Esophagus squamous epithelium (tissue), 5 donors: Measurements from ENCODE around the gene CXCR5. TPM values are rescaled to one million over a fixed set of nuclear protein-coding genes. Genes with fewer than 3 reads are reported as not detected.

Source experiments
- DNase-seq: peaks from one replicate; lab custom pipeline; 2025; lab: John Stamatoyannopoulos, UW
- H3K27ac ChIP-seq, 4 donors: fragments of 200-600 bp; sonication (generic); one replicate each; pipeline ENCODE4 v1.5.1; 2016 to 2019; ENCODE audit warnings: mild to moderate bottlenecking in 1 of 4
- H3K27me3 ChIP-seq, 4 donors: fragments of 200-600 bp; sonication (generic); 1 replicate in 3 of 4; 2 replicates in 1 of 4; pipeline versions ENCODE4 v1.5.1 to v1.6.0; 2017 to 2021; ENCODE audit warnings: antibody characterized with exemption in 1 of 4
- H3K36me3 ChIP-seq, 3 donors: fragments of 200-600 bp; sonication (generic); one replicate each; pipeline ENCODE4 v1.5.1; 2016 to 2019
- H3K4me1 ChIP-seq, 3 donors: fragments of 200-600 bp; sonication (generic); one replicate each; pipeline ENCODE4 v1.5.1; 2017 to 2019
- H3K4me3 ChIP-seq, 4 donors: fragments of 200-600 bp; sonication (generic); 1 replicate in 3 of 4; 2 replicates in 1 of 4; pipeline ENCODE4 v1.5.1; 2016 to 2019; ENCODE audit warnings: mild to moderate bottlenecking in 2 of 4, moderate library complexity in 1 of 4
- H3K9me3 ChIP-seq, 3 donors: fragments of 200-600 bp; sonication (generic); one replicate each; pipeline ENCODE4 v1.5.1; 2016 to 2019
- CTCF ChIP-seq, 6 experiments: fragments of 450-650 bp in 4 of 6; fragments of 200-600 bp in 2 of 6; sonication (generic) in 2 of 6; IDR thresholded peaks; one replicate each; pipeline ENCODE4 v1.5.1; 2016 to 2019; ENCODE audit warnings: antibody characterized with exemption in 6 of 6, mild to moderate bottlenecking in 4 of 6, moderate library complexity in 4 of 6
- POLR2A ChIP-seq, 4 donors: fragments of 450-650 bp; IDR thresholded peaks; one replicate each; pipeline ENCODE4 v1.6.1; 2017; ENCODE audit warnings: antibody characterized with exemption in 4 of 4, mild to moderate bottlenecking in 4 of 4, moderate library complexity in 3 of 4
- WGBS, 2 donors: methylation state at CpG; one replicate each; pipeline ENCODE4 v1.1.5; 2018; 5-methylcytosine and 5-hydroxymethylcytosine counted together
- intact Hi-C: fragments of 100-400 bp; cut with DNase I; formaldehyde crosslinking; loops from one replicate; pipeline ENCODE4 v1.15.0; 2022
- total RNA-seq, 4 donors: library from RNA; depleted of rRNA; stranded (reverse); fragments of >200 nt; gene quantifications; one replicate each; pipeline ENCODE4 v1.1.0, GENCODE V29; 2016
- donor health status: DM: yes; HTN: yes; CAD: no.

CXCR5 gene
- total RNA-seq = under 1 TPM in 1 of 4 donors, not detected in 3; 0.06 TPM

- H3K4me3 ChIP-seq = no peak within 1 kb of the TSS
- H3K27me3 ChIP-seq = no peaks in the 10 kb centered on the region
- peak in 1 of 4 donors; percentile 50 for TF ChIP-seq POLR2A (IDR thresholded peaks at IDR 0.05)
- TF ChIP-seq CTCF (IDR thresholded peaks at IDR 0.05) = no peak
- H3K36me3 ChIP-seq = no peaks in the 10 kb centered on the region
- H3K9me3 ChIP-seq = no peaks in the 10 kb centered on the region
- H3K4me1 ChIP-seq = peaks cover 7 to 14% (median 12%) of the 10 kb centered on the region in 3 donors
- H3K27ac ChIP-seq = no peak within 1 kb of the TSS
- intact Hi-C loops = no loop called here
- whole genome bisulfite sequencing, 2 donors = 66 to 69% methylated on average over 10 to 16 of the region's 16 CpGs
- DNase-seq = no peak
Observed at GRCh38 chr11:118883368-118884071, at the start of gene CXCR5. Gene CXCR5 (plus strand): TSS chr11:118883892. CDS start chr11:118883942, 50 bp downstream.

GRCh38 chr11:118834427-118835028, 49.2 kb upstream of the CXCR5 start:
- no peaks in the 10 kb centered on the region for H3K27me3 ChIP-seq
- H3K4me1 ChIP-seq = peaks cover 0 to 10% (median 0%) of the 10 kb centered on the region in 3 donors
- WGBS, 2 donors = 53 to 59% methylated on average over 6 of the region's 6 CpGs
- H3K4me3 ChIP-seq = no peak overlapping the region
- DNase-seq = no peak
- TF ChIP-seq POLR2A (IDR thresholded peaks at IDR 0.05) (no peak), CTCF (IDR thresholded peaks at IDR 0.05) (no peak)
- intact Hi-C loops = no loop called here
- H3K36me3 ChIP-seq = no peaks in the 10 kb centered on the region
- no peaks in the 10 kb centered on the region for H3K9me3 ChIP-seq
- H3K27ac ChIP-seq = no peak overlapping the region

- H3K4me3 ChIP-seq = no peak overlapping the region
- no peaks in the 10 kb centered on the region for H3K36me3 ChIP-seq
- no peaks in the 10 kb centered on the region for H3K27me3 ChIP-seq
- H3K4me1 ChIP-seq = peaks cover 0 to 32% (median 5%) of the 10 kb centered on the region in 3 donors
- intact Hi-C loops = no loop called here
- TF ChIP-seq POLR2A (IDR thresholded peaks at IDR 0.05) (no peak), CTCF (IDR thresholded peaks at IDR 0.05) (no peak)
- no peak for DNase-seq
- H3K9me3 ChIP-seq = no peaks in the 10 kb centered on the region
- 75 to 85% methylated on average over 8 of the region's 8 CpGs for WGBS, 2 donors
- H3K27ac ChIP-seq = no peak overlapping the region
Observed at GRCh38 chr11:118837868-118838267, 45.8 kb upstream of the CXCR5 start.

- intact Hi-C loops = no loop called here
- Histone ChIP-seq H3K36me3 (no peaks in the 10 kb centered on the region), H3K4me3 (no peak overlapping the region), H3K27me3 (no peaks in the 10 kb centered on the region), H3K27ac (no peak overlapping the region), H3K4me1 (peaks cover 0 to 34% (median 5%) of the 10 kb centered on the region in 3 donors), H3K9me3 (no peaks in the 10 kb centered on the region)
- TF ChIP-seq POLR2A (IDR thresholded peaks at IDR 0.05) (no peak), CTCF (IDR thresholded peaks at IDR 0.05) (no peak)
- DNase-seq = no peak
- WGBS, 2 donors = 67 to 85% methylated on average over 4 of the region's 4 CpGs
Observed at GRCh38 chr11:118838905-118839553, 44.7 kb upstream of the CXCR5 start.
